GM19351 (cell line): ENCODE results near the gene ROPN1B.
"Not testable (repeated sequence)": the region's sequence is repeated elsewhere in the genome, so short reads cannot be mapped to it uniquely, and the experiment has no call there.

Experiments used
- ATAC-seq: cut with Tn5 transposase; IDR thresholded peaks from one replicate; pipeline ENCODE4 v1.9.1; 2021; ENCODE audit warnings: mild to moderate bottlenecking, moderate library complexity; ENCODE audit not compliant: unreplicated experiment

The ROPN1B gene

DNA sequence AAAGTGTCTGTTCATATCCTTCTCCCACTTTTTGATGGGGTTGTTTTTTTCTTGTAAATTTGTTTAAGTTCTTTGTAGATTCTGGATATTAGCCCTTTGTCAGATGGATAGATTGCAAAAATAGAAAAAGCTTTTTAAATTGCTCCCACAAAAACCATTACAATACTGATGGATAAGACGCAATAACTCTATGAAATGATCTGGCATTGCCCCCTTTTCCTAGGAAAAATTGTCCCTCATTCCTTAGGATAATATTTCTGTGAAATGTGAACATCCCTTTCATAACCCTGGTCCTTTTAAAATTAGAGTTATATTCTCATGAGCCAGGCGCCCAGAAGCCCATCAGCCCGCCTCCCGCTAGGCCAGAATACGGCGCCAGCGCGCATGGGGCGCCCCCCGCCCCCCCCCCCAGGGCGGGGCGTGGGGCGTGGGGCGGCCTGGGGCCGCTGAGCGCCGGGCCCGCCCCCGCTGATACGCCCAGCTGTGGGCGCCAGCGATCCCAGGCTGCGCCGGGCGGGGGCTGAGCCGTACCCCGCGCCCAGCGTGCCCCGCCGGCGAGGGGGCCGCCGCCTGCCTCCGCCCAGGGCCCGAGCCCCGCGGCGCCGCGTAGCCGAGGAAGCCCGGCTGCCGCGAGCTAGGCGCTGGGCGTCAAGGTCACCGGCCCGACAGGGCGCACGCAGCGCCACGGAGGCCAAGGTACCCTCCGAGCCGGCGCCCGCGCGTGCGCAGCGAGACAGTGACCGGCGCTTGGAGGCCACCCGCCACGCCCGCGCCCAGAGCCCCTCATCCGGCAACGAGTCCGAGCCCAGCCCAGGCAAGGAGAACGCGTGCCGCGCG is 11.1 kb upstream of the ROPN1B start:
- ATAC-seq: no peak

- no peak for ATAC-seq
Measured at GRCh38 chr3:125958511-125959316, 10.3 kb upstream of the ROPN1B start.

GRCh38 chr3:125959317-125960065 is 9.5 kb upstream of the ROPN1B start:
- ATAC-seq: no peak

DNA sequence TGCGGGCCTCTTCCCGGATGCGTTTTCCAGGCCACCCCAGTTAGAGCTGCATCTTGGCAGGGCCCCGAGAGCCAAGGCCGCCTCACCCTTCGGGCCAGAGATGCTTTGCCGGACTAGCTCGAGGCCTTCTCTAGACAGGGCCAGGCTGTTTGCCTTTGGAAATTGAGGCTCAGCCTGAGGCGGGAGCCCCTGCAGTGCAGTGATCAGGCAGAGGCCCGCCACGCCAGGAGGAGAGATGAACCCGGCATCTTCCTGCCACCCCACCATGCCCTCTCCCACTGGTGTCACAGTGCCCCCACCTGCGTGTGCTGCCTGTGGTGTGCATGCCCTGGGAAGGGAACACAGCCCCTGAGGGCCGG is 8.9 kb upstream of the ROPN1B start:
- no peak for ATAC-seq

- ATAC-seq: no peak
Measured at GRCh38 chr3:125960456-125961288, 8.3 kb upstream of the ROPN1B start.

DNA sequence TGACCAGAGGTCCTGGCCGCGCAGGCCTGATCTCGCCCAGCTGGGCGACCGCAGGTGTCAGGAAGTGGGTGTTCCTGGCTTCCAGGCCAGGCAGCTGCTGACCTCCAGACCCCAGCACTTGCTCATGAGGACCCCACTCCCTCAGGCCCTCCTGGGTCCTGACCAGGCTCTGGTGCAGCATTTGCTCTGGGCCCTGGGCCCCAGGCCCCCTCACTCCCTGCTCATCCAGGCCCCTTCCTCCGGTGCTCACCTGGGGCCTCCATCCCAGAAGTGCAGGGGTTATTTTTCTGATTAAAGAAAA is 7.7 kb upstream of the ROPN1B start:
- no peak for ATAC-seq

GRCh38 chr3:125963834-125964233 is 5.1 kb upstream of the ROPN1B start:
- ATAC-seq: not testable (repeated sequence)

DNA sequence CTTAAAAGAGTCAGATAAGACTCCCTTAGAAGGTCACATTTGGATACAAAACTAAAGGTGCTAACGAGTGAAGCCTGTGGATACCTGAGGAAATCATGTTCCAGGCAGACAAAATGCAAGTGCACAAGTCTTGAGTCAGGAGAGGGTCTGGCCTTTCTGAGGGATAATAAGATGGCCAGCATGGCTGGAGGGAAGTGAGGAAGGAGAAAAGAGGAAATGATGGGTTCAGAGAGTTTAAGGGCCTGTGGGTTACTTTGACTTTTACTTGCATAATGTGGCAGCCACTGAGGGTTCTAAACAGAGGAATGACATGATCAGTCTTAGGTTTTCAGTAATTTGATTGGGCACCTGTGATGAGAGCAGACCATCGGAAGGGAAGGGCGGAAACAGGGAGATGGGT is 3.5 kb upstream of the ROPN1B start:
- ATAC-seq: no peak

DNA sequence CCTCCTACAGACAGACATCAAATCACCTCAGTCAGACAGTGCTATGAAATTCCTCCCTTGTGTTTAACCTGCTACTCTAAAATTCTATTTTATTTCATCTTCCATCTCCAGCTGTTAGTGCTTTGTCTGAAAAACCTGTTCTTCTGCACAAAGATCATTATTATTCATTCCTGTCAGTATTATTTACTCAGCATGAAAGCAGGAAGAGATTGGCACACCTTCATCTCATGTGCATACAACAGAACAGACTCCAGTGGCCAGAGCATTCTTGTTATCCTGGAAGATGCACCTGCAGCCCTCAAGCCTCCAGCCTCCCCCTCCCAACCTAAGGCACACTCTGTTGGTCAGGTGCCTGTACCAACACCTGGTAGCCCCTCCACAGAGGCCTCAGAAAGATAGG is 1.8 kb upstream of the ROPN1B start:
- no peak for ATAC-seq

DNA sequence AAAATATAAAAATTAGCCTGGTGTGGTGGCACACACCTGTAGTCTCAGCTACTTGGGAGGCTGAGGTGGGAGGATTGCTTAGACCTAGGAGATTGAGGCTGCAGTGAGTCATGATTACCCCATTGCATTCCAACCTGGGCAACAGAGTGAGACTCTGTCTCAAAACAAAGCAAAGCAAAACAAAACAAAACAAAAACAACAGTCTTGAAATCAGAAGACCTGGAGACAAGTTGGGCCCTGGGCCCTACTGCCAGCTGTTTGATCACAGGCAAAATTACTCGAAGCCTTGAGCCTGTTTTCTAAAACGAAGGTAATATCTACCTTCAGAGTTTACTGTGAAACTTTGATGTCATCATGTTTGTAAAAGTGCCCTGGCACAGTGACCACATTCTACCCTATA is 857 bp upstream of the ROPN1B start:
- not testable (repeated sequence) for ATAC-seq

- ATAC-seq: peak; percentile 59
Measured at GRCh38 chr3:125971997-125972944, 3.3 kb downstream of the ROPN1B start.

- not testable (repeated sequence) for ATAC-seq
Measured at GRCh38 chr3:125975245-125976002, 6.4 kb downstream of the ROPN1B start.

DNA sequence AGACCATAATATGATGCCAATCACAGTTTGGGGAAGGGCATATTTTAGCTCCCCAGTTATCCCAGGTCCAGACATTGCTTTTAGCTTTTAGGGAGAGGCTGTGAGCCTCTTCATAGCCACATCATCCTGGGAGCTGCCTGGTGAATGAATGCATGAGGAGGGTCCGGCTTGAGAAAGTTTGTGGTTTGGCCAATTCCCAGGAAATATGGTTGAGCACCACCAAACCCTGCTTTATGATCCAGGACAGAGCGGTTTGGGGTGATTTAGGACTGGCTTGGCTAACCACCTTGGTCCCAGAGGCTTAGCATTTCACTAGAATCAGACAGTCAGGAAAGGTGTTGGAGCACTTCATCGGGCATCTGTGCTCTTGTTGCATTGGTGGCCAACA is 7.0 kb downstream of the ROPN1B start:
- ATAC-seq: not testable (repeated sequence)

DNA sequence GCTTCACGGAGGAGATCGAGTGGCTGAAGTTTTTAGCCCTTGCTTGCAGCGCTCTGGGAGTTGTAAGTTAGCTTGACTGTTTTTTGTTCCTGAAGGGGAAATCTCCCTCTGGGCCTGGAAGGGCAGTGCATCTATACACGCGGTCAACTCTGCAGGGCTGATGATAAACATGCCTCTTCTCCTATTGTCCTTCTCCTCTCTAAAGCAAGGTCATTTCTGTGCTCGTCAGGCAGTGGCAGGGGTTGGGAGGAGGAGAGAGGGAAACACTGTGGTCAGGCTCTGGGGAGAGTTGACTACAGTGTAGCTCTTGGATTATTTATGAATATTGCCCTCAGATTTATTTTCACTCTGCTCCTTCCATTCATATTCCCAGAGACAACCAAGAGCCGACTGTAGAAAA is 8.1 kb downstream of the ROPN1B start:
- ATAC-seq: not testable (repeated sequence)

- not testable (repeated sequence) for ATAC-seq
Measured at GRCh38 chr3:125984951-125985350, 16.0 kb downstream of the ROPN1B start.

DNA sequence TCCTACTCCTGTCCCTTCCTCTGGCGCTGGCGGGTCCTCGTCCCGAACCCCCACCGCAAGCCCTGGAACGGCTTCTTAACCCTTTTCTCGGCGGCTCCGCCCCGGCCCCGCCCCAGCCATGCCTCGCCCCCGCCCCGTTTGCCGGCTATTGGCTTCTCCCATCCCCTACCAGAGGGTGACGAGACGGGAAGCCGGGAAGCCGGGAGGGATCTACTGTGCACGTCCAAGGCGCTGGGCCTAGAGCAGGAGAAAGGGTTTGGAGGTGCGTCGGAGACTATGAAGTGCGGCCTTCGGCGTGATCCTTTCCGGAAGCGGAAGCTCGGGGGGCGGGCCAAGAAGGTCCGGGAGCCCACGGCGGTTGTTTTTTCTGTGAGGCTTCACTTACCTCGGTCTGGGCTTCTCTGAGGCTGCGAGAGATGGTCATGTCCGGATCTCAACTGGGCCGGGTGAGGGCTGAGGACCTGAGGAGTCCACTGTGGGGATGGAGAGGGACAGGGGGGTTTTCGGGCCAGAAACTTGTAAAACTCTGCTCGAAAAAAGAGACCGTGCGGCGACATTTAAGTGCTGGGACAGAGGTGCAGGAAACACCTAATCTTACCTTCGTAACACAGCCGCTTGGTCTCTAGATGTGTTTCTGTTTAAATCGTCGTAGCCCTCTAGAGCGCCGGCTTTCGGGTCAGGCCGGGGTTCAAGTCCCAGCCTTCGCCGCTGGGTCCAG is 21.4 kb downstream of the ROPN1B start:
- ATAC-seq: peak; percentile 77

- not testable (repeated sequence) for ATAC-seq
Measured at GRCh38 chr3:125996751-125997150, 27.8 kb downstream of the ROPN1B start.

DNA sequence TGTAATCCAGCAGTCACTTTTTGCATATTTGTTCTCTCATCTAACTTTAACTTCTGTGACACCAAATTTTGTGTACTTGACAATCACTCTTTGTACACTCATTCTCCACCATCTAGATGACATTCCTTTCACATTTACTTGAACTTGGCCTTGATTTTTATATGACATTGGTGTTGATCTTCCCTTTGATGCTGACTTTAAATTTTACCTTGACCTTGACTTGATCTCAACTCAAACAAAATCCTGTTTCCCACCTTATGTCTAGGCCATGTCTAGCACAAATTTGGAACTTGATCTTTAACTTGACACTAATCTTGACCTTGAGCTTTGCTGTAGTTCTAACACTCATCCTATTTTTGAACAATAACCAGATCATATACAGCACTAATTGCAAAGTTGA is 33.2 kb downstream of the ROPN1B start:
- no peak for ATAC-seq
